HCT116 (cell line): ENCODE measurements around the gene MLEC. TPM values are rescaled to one million over a fixed set of nuclear protein-coding genes. Genes with fewer than 3 reads are reported as not detected.

Experiments
- ATAC-seq: fragments of 200-7000 bp; cut with Tn5 transposase; 2 replicates; pipeline ENCODE4 v1.9.1; 2020; ENCODE audit warnings: mild to moderate bottlenecking, moderate library complexity
- BruUV-seq: library from RNA; stranded (reverse); fragments of 400-500 nt; replicated peaks from 2 replicates; lab custom pipeline; 2021; lab: Mats Ljungman, UMichigan
- CTCF ChIA-PET: fragments of 300-600 bp; sonication (Branson Sonifier 250); formaldehyde crosslinking; loops from one replicate; lab custom pipeline; 2021; ENCODE audit warnings: antibody characterized with exemption; lab: Charles Lee
- POLR2A ChIA-PET: fragments of 300-600, 350-600 bp; sonication (Branson Sonifier 250); formaldehyde crosslinking; loops from one replicate; lab custom pipeline; 2021; ENCODE audit warnings: antibody characterized with exemption; lab: Charles Lee
- RAD21 ChIA-PET, 2 experiments: fragments of 300-600 bp; sonication (Branson Sonifier 250); formaldehyde crosslinking; loops; one replicate each; lab custom pipeline; 2023; ENCODE audit warnings: low total read pairs in 2 of 2; ENCODE audit not compliant: uncharacterized antibody in 2 of 2, unreplicated experiment in 2 of 2, low non-redundant PET in 1 of 2; lab: Charles Lee
- DNase-seq: peaks from one replicate; pipeline ENCODE4 v3.0.0-alpha.2; 2010; ENCODE audit warnings: low read depth, low spot score
- H2AFZ ChIP-seq: fragments of 200-600 bp; shearing (Covaris generic), sonication (generic); 2 replicates; pipeline ENCODE4 v1.6.1; 2017; ENCODE audit warnings: low read depth, mixed run types, mixed read lengths, antibody characterized with exemption, low read length; ENCODE audit not compliant: poor library complexity, severe bottlenecking
- H3K27ac ChIP-seq: 2 replicates; pipeline ENCODE4 v1.5.1; 2012; ENCODE audit warnings: low read depth, low read length
- H3K27me3 ChIP-seq: fragments of 200-600 bp; sonication (generic); 2 replicates; pipeline ENCODE4 v1.6.1; 2016; ENCODE audit warnings: mixed run types, low read length, mixed read lengths; ENCODE audit not compliant: insufficient read depth
- H3K36me3 ChIP-seq, 2 experiments: fragments of 200-500 bp in 1 of 2; fragments of 200-600 bp in 1 of 2; sonication (Bioruptor generic) in 1 of 2; sonication (generic) in 1 of 2; 2 replicates each; pipeline versions ENCODE4 v1.5.1 to v1.6.1; 2014 to 2016; ENCODE audit warnings: low read length in 2 of 2, inconsistent platforms in 1 of 2, mixed read lengths in 1 of 2, mixed run types in 1 of 2; ENCODE audit not compliant: insufficient read depth in 2 of 2, control insufficient read depth in 1 of 2
- H3K4me1 ChIP-seq, 2 experiments: fragments of 200-600 bp in 1 of 2; sonication (generic) in 1 of 2; 2 replicates each; pipeline versions ENCODE4 v1.5.1 to v1.6.1; 2012 to 2017; ENCODE audit warnings: low read length in 2 of 2, inconsistent platforms in 1 of 2, mild to moderate bottlenecking in 1 of 2, mixed read lengths in 1 of 2, mixed run types in 1 of 2, moderate library complexity in 1 of 2; ENCODE audit not compliant: insufficient read depth in 2 of 2, control insufficient read depth in 1 of 2
- H3K4me2 ChIP-seq: fragments of 200-600 bp; sonication (generic); 2 replicates; pipeline ENCODE4 v1.6.1; 2017; ENCODE audit warnings: mixed run types, low read length, mixed read lengths
- H3K4me3 ChIP-seq, 2 experiments: fragments of 200-600 bp in 1 of 2; sonication (generic) in 1 of 2; replicated peaks in 1 of 2; 2 replicates each; pipeline ENCODE4 v1.5.1; 2011 to 2016; ENCODE audit warnings: low read length in 2 of 2, control low read depth in 1 of 2, low read depth in 1 of 2, mild to moderate bottlenecking in 1 of 2, mixed read lengths in 1 of 2, mixed run types in 1 of 2
- H3K79me2 ChIP-seq: fragments of 200-600 bp; sonication (generic); 2 replicates; pipeline ENCODE4 v1.6.1; 2017; ENCODE audit warnings: mild to moderate bottlenecking, mixed run types, low read length, moderate library complexity, mixed read lengths; ENCODE audit not compliant: insufficient read depth
- H3K9ac ChIP-seq: fragments of 200-600 bp; sonication (generic); 2 replicates; pipeline ENCODE4 v1.6.1; 2016; ENCODE audit warnings: low read length, mixed read lengths
- H3K9me2 ChIP-seq: fragments of 200-600 bp; sonication (generic), shearing (Covaris generic); 2 replicates; pipeline ENCODE4 v1.6.1; 2017; ENCODE audit warnings: mixed run types, mild to moderate bottlenecking, moderate library complexity; ENCODE audit not compliant: insufficient read depth
- H3K9me3 ChIP-seq, 2 experiments: fragments of 200-500 bp in 1 of 2; fragments of 200-600 bp in 1 of 2; sonication (Bioruptor generic) in 1 of 2; sonication (generic) in 1 of 2; 2 replicates each; pipeline ENCODE4 v1.6.1; 2014 to 2017; ENCODE audit warnings: low read length in 2 of 2, mixed read lengths in 2 of 2, inconsistent platforms in 1 of 2, low read depth in 1 of 2, mild to moderate bottlenecking in 1 of 2, mixed run types in 1 of 2, moderate library complexity in 1 of 2; ENCODE audit not compliant: control insufficient read depth in 1 of 2, insufficient read depth in 1 of 2
- H4K20me1 ChIP-seq: fragments of 200-600 bp; sonication (generic), shearing (Covaris generic); 2 replicates; pipeline ENCODE4 v1.6.1; 2017; ENCODE audit warnings: mixed run types, mild to moderate bottlenecking, moderate library complexity; ENCODE audit not compliant: insufficient read depth
- ATF3 ChIP-seq: IDR thresholded peaks from 2 replicates; pipeline ENCODE4 v1.6.1; 2012
- CBX3 ChIP-seq: IDR thresholded peaks from 2 replicates; pipeline ENCODE4 v1.6.1; 2012; ENCODE audit warnings: low read depth
- CEBPB ChIP-seq: IDR thresholded peaks from 2 replicates; pipeline ENCODE4 v1.6.1; 2012; ENCODE audit warnings: low read depth
- CTCF ChIP-seq, 3 experiments: fragments of 200-600 bp in 1 of 3; sonication (generic) in 1 of 3; IDR thresholded peaks in 2 of 3; conservative IDR thresholded peaks in 1 of 3; 2 replicates each; pipeline ENCODE4 v1.5.1; 2012 to 2017; ENCODE audit warnings: low read depth in 2 of 3, low read length in 2 of 3, antibody characterized with exemption in 1 of 3, borderline replicate concordance in 1 of 3, control low read depth in 1 of 3, mild to moderate bottlenecking in 1 of 3, mixed read lengths in 1 of 3, mixed run types in 1 of 3, moderate library complexity in 1 of 3; ENCODE audit not compliant: insufficient read depth in 1 of 3
- EGR1 ChIP-seq: IDR thresholded peaks from 2 replicates; pipeline ENCODE4 v1.6.1; 2012; ENCODE audit warnings: low read depth
- EZH2phosphoT487 ChIP-seq: fragments of 200-600 bp; IDR thresholded peaks from 2 replicates; pipeline ENCODE4 v1.6.1; 2018; ENCODE audit warnings: antibody characterized with exemption, borderline replicate concordance
- FOSL1 ChIP-seq: IDR thresholded peaks from 2 replicates; pipeline ENCODE4 v1.6.1; 2012; ENCODE audit warnings: low read depth
- POLR2A ChIP-seq: IDR thresholded peaks from 2 replicates; pipeline ENCODE4 v1.7.0; 2011; ENCODE audit warnings: borderline replicate concordance; ENCODE audit not compliant: insufficient read depth, insufficient read length; ENCODE audit errors: extremely low read depth
- POLR2AphosphoS5 ChIP-seq: IDR thresholded peaks from 2 replicates; pipeline ENCODE4 v1.6.1; 2011; ENCODE audit warnings: mild to moderate bottlenecking, low read depth, low read length, moderate library complexity
- RAD21 ChIP-seq: IDR thresholded peaks from 2 replicates; pipeline ENCODE4 v1.6.1; 2012; ENCODE audit warnings: low read depth, mild to moderate bottlenecking
- SIN3A ChIP-seq: IDR thresholded peaks from 2 replicates; pipeline ENCODE4 v1.6.1; 2012; ENCODE audit warnings: low read depth
- SRF ChIP-seq: IDR thresholded peaks from 2 replicates; pipeline ENCODE4 v1.6.1; 2012; ENCODE audit warnings: low read depth
- YY1 ChIP-seq: IDR thresholded peaks from 2 replicates; pipeline ENCODE4 v1.6.1; 2011; ENCODE audit warnings: low read length, low read depth, moderate library complexity, mild to moderate bottlenecking; ENCODE audit not compliant: insufficient replicate concordance; ENCODE audit errors: extremely low read depth
- ZFX ChIP-seq: fragments of 450-650 bp; IDR thresholded peaks from 2 replicates; pipeline ENCODE4 v1.6.1; 2017
- intact Hi-C: fragments of 100-400 bp; cut with micrococcal nuclease; formaldehyde crosslinking; loops from 2 replicates; pipeline ENCODE4 v1.10.0; 2022
- total RNA-seq: library from RNA; stranded (reverse); gene quantifications from one replicate; pipeline ENCODE4 v1.2.1, GENCODE V29; 2021; ENCODE audit not compliant: unreplicated experiment

The MLEC gene
- total RNA-seq, 1 experiment from 2014 or later = 152 TPM

GRCh38 chr12:120666571-120667390 is 20.2 kb upstream of the MLEC start:
- no peak overlapping the region for H2AFZ ChIP-seq
- CTCF ChIA-PET = no interaction called here
- H3K9ac ChIP-seq = no peak overlapping the region
- H3K27me3 ChIP-seq = no peaks in the 10 kb centered on the region
- H3K9me3 ChIP-seq = no peaks in the 10 kb centered on the region
- BruUV-seq = no TSS peak
- H3K9me2 ChIP-seq = no peaks in the 10 kb centered on the region
- H3K4me1 ChIP-seq = peaks cover 3 to 25% of the 10 kb centered on the region in 2 experiments; a peak in 3 of 4 replicates
- RAD21 ChIA-PET = no interaction called here
- intact Hi-C loops = no loop called here
- POLR2A ChIA-PET = no interaction called here
- no peaks in the 10 kb centered on the region for H3K36me3 ChIP-seq
- DNase-seq (no peak), ATAC-seq (no peak)
- H3K27ac ChIP-seq = no peak overlapping the region
- no peaks in the 10 kb centered on the region for H3K79me2 ChIP-seq
- no peaks in the 10 kb centered on the region for H4K20me1 ChIP-seq
- TF ChIP-seq CTCF (IDR thresholded peaks at IDR 0.05 in 2 of 3, conservative IDR thresholded peaks at IDR 0.05 in 1 of 3; ENCODE audit: borderline replicate concordance in 1 of 3, insufficient read depth in 1 of 3, low read depth in 2 of 3, low read length in 2 of 3) (no peak), SRF (no peak), POLR2A (no peak), SIN3A (no peak), CEBPB (no peak), FOSL1 (no peak), ATF3 (no peak), CBX3 (no peak), EZH2phosphoT487 (no peak), POLR2AphosphoS5 (no peak), YY1 (no peak), ZFX (no peak), RAD21 (no peak), EGR1 (no peak)
- H3K4me2 ChIP-seq = no peak overlapping the region
- no peak overlapping the region for H3K4me3 ChIP-seq
